ENCODE data around the gene EHF. TPM values are rescaled to one million over a fixed set of nuclear protein-coding genes. Genes with fewer than 3 reads are reported as not detected.

EHF gene
- total and polyA plus RNA-seq, 2 of the 8 experiments (the other 6 are each of a cell fraction or from before 2014, with no cell fraction given), result not detected

- no peak for TF ChIP-seq USF2 (IDR thresholded peaks at IDR 0.05; ENCODE audit: low read length)
- no peak for TF ChIP-seq POLR2AphosphoS5 (IDR thresholded peaks at IDR 0.05; ENCODE audit: low read depth, low read length)
- no peak for TF ChIP-seq SIN3A (conservative IDR thresholded peaks at IDR 0.05 in 1 of 2, IDR thresholded peaks at IDR 0.05 in 1 of 2; ENCODE audit: low read depth in 1 of 2, low read length in 2 of 2)
- TF ChIP-seq ATF3 (IDR thresholded peaks at IDR 0.05; ENCODE audit: insufficient read depth, low read depth, low read length), result no peak
- TF ChIP-seq SP2 (IDR thresholded peaks at IDR 0.05; ENCODE audit: low read length), result no peak
- TF ChIP-seq SRF (IDR thresholded peaks at IDR 0.05; ENCODE audit: low read depth, low read length), result no peak
These were observed 26.6 kb downstream of the EHF start (continued) for GRCh38 chr11:34647532-34647931.
